GM23338 (cell line): ENCODE measurements around the gene SLC13A3. TPM values are rescaled to one million over a fixed set of nuclear protein-coding genes. Genes with fewer than 3 reads are reported as not detected.

Experiments used
- ATAC-seq: fragments of 200-7000 bp; cut with Tn5 transposase; 3 replicates; pipeline ENCODE4 v1.9.1; 2020
- DNase-seq: peaks from one replicate; pipeline ENCODE4 v3.0.0-alpha.2; 2015; ENCODE audit warnings: low spot score
- H2AFZ ChIP-seq: fragments of 200-600 bp; sonication (generic); 2 replicates; pipeline ENCODE4 v1.8.0; 2016; ENCODE audit warnings: antibody characterized with exemption, mild to moderate bottlenecking, moderate library complexity
- H3F3A ChIP-seq: fragments of 200-600 bp; sonication (generic); replicated peaks from 2 replicates; pipeline ENCODE4 v1.8.0; 2017; ENCODE audit warnings: antibody characterized with exemption, mixed run types, low read depth
- H3K27ac ChIP-seq: fragments of 200-600 bp; sonication (generic); 2 replicates; pipeline ENCODE4 v1.6.1; 2016; ENCODE audit warnings: low read depth
- H3K27me3 ChIP-seq: fragments of 200-600 bp; sonication (generic); 2 replicates; pipeline ENCODE4 v1.8.0; 2016; ENCODE audit warnings: mild to moderate bottlenecking, mixed run types, moderate library complexity; ENCODE audit not compliant: insufficient read depth
- H3K36me3 ChIP-seq: fragments of 200-600 bp; sonication (generic); 2 replicates; pipeline ENCODE4 v1.8.0; 2016; ENCODE audit warnings: mild to moderate bottlenecking; ENCODE audit not compliant: insufficient read depth
- H3K4me1 ChIP-seq: fragments of 200-600 bp; sonication (generic); 2 replicates; pipeline ENCODE4 v1.8.0; 2016; ENCODE audit warnings: mild to moderate bottlenecking, moderate library complexity; ENCODE audit not compliant: insufficient read depth
- H3K4me2 ChIP-seq: fragments of 200-600 bp; sonication (generic); 2 replicates; pipeline ENCODE4 v1.7.1; 2017; ENCODE audit warnings: mixed run types
- H3K4me3 ChIP-seq: fragments of 200-600 bp; sonication (generic); 2 replicates; pipeline ENCODE4 v1.6.1; 2016; ENCODE audit warnings: mixed run types
- H3K79me2 ChIP-seq: fragments of 200-600 bp; sonication (generic); replicated peaks from 2 replicates; pipeline ENCODE4 v1.8.0; 2017; ENCODE audit warnings: mild to moderate bottlenecking; ENCODE audit not compliant: insufficient read depth
- H3K9me2 ChIP-seq: fragments of 200-600 bp; sonication (generic); 2 replicates; pipeline ENCODE4 v1.8.0; 2017; ENCODE audit not compliant: insufficient read depth
- H4K20me1 ChIP-seq: fragments of 200-600 bp; sonication (generic); replicated peaks from 2 replicates; pipeline ENCODE4 v1.8.0; 2017; ENCODE audit warnings: mild to moderate bottlenecking; ENCODE audit not compliant: insufficient read depth
- H3K27ac Mint-ChIP-seq: 2 replicates; pipeline ENCODE4 v1.8.0; 2020; ENCODE audit warnings: inconsistent platforms, mild to moderate bottlenecking, moderate library complexity, mixed read lengths
- H3K27me3 Mint-ChIP-seq: 3 replicates; pipeline ENCODE4 v1.8.0; 2022; ENCODE audit warnings: low read depth, mild to moderate bottlenecking, moderate library complexity, mixed read lengths, inconsistent platforms; ENCODE audit not compliant: insufficient read depth, poor library complexity
- H3K36me3 Mint-ChIP-seq: 3 replicates; pipeline ENCODE4 v1.8.0; 2021; ENCODE audit warnings: low read depth, mild to moderate bottlenecking, inconsistent platforms, moderate library complexity, mixed read lengths
- H3K4me1 Mint-ChIP-seq: 3 replicates; pipeline ENCODE4 v1.8.0; 2020; ENCODE audit warnings: mild to moderate bottlenecking, inconsistent platforms, mixed read lengths
- H3K4me3 Mint-ChIP-seq: 3 replicates; pipeline ENCODE4 v1.8.0; 2021; ENCODE audit warnings: moderate library complexity, mild to moderate bottlenecking, inconsistent platforms, mixed read lengths
- H3K9me3 Mint-ChIP-seq: 3 replicates; pipeline ENCODE4 v1.8.0; 2020; ENCODE audit warnings: moderate library complexity, mild to moderate bottlenecking, inconsistent platforms, mixed read lengths
- CREB1 ChIP-seq: fragments of 250-450 bp; sonication (Bioruptor Pico); IDR thresholded peaks from 2 replicates; pipeline ENCODE4 v1.5.0; 2020; ENCODE audit warnings: low read depth, mild to moderate bottlenecking, moderate library complexity
- EZH2 ChIP-seq: fragments of 200-600 bp; sonication (generic); IDR thresholded peaks from one replicate; pipeline ENCODE4 v1.8.0; 2017; ENCODE audit warnings: antibody characterized with exemption, mild to moderate bottlenecking, low read depth; ENCODE audit not compliant: unreplicated experiment
- EZH2phosphoT487 ChIP-seq: fragments of 200-600 bp; sonication (generic); IDR thresholded peaks from one replicate; pipeline ENCODE4 v1.8.1; 2018; ENCODE audit warnings: antibody characterized with exemption; ENCODE audit not compliant: unreplicated experiment
- JUNB ChIP-seq: IDR thresholded peaks from one replicate; pipeline ENCODE4 v1.6.1; 2016; ENCODE audit warnings: antibody characterized with exemption; ENCODE audit not compliant: unreplicated experiment
- POLR2AphosphoS5 ChIP-seq: IDR thresholded peaks from 2 replicates; pipeline ENCODE4 v1.6.1; 2016; ENCODE audit warnings: antibody characterized with exemption, low read depth
- ZNF114 ChIP-seq: fragments of 250-450 bp; sonication (Bioruptor Pico); IDR thresholded peaks from 2 replicates; pipeline ENCODE4 v1.5.0; 2020; ENCODE audit warnings: mild to moderate bottlenecking, moderate library complexity
- ZNF331 ChIP-seq: fragments of 250-450 bp; sonication (Bioruptor Pico); IDR thresholded peaks from 2 replicates; pipeline ENCODE4 v1.5.0; 2020; ENCODE audit warnings: low read depth, mild to moderate bottlenecking, moderate library complexity
- polyA plus RNA-seq: library from polyadenylated mRNA; unstranded; fragments of >200 nt; fragmentation: Nextera tagmentation; extraction: Ambion mirVana; gene quantifications from 2 replicates; pipeline ENCODE4 v1.2.1, GENCODE V29; 2016
- total RNA-seq: library from RNA; depleted of rRNA; stranded (reverse); fragments of >200 nt; shearing (Covaris generic); gene quantifications from 2 replicates; pipeline ENCODE4 v1.2.3, GENCODE V29; 2014
- TF ChIP-seq, protein P1 (sequence below): IDR thresholded peaks from one replicate; pipeline ENCODE4 v1.6.1; 2018; ENCODE audit warnings: antibody characterized with exemption; ENCODE audit not compliant: unreplicated experiment
- TF ChIP-seq, protein P2 (sequence below): IDR thresholded peaks from 2 replicates; pipeline ENCODE4 v1.6.1; 2016; ENCODE audit warnings: antibody characterized with exemption
- TF ChIP-seq, protein P3 (sequence below): fragments of 250-450 bp; sonication (Bioruptor Pico); IDR thresholded peaks from 2 replicates; pipeline ENCODE4 v1.5.0; 2020; ENCODE audit warnings: mild to moderate bottlenecking, moderate library complexity

SLC13A3 gene
- total and polyA plus RNA-seq, 2 experiments from 2014 or later: 8.6 to 9.1 TPM

GRCh38 chr20:46629341-46629740 lies 21.9 kb downstream of the SLC13A3 start (continued):
- TF ChIP-seq, protein P1, sequence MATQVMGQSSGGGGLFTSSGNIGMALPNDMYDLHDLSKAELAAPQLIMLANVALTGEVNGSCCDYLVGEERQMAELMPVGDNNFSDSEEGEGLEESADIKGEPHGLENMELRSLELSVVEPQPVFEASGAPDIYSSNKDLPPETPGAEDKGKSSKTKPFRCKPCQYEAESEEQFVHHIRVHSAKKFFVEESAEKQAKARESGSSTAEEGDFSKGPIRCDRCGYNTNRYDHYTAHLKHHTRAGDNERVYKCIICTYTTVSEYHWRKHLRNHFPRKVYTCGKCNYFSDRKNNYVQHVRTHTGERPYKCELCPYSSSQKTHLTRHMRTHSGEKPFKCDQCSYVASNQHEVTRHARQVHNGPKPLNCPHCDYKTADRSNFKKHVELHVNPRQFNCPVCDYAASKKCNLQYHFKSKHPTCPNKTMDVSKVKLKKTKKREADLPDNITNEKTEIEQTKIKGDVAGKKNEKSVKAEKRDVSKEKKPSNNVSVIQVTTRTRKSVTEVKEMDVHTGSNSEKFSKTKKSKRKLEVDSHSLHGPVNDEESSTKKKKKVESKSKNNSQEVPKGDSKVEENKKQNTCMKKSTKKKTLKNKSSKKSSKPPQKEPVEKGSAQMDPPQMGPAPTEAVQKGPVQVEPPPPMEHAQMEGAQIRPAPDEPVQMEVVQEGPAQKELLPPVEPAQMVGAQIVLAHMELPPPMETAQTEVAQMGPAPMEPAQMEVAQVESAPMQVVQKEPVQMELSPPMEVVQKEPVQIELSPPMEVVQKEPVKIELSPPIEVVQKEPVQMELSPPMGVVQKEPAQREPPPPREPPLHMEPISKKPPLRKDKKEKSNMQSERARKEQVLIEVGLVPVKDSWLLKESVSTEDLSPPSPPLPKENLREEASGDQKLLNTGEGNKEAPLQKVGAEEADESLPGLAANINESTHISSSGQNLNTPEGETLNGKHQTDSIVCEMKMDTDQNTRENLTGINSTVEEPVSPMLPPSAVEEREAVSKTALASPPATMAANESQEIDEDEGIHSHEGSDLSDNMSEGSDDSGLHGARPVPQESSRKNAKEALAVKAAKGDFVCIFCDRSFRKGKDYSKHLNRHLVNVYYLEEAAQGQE: no peak
- TF ChIP-seq CREB1 (CRISPR knock-in tag) (no peak), POLR2AphosphoS5 (no peak), EZH2phosphoT487 (no peak), JUNB (no peak), ZNF114 (no peak), ZNF331 (CRISPR knock-in tag) (no peak), EZH2 (no peak)
- TF ChIP-seq, protein P2, sequence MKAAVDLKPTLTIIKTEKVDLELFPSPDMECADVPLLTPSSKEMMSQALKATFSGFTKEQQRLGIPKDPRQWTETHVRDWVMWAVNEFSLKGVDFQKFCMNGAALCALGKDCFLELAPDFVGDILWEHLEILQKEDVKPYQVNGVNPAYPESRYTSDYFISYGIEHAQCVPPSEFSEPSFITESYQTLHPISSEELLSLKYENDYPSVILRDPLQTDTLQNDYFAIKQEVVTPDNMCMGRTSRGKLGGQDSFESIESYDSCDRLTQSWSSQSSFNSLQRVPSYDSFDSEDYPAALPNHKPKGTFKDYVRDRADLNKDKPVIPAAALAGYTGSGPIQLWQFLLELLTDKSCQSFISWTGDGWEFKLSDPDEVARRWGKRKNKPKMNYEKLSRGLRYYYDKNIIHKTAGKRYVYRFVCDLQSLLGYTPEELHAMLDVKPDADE: no peak

- no peak overlapping the region for H2AFZ ChIP-seq
- Mint-ChIP-seq H3K9me3 (peaks cover 23% of the 10 kb centered on the region), H3K27ac (no peak overlapping the region), H3K4me1 (peaks cover 20% of the 10 kb centered on the region), H3K4me3 (no peak overlapping the region), H3K27me3 (peaks cover 4% of the 10 kb centered on the region), H3K36me3 (peaks cover 23% of the 10 kb centered on the region)
- no peaks in the 10 kb centered on the region; the same call in 1 of the 2 replicates for H3K36me3 ChIP-seq
- H3K4me3 ChIP-seq: no peak overlapping the region
- no peaks in the 10 kb centered on the region for H3K79me2 ChIP-seq
- H3K27me3 ChIP-seq: no peaks in the 10 kb centered on the region
- no peak overlapping the region for H3K4me2 ChIP-seq
- DNase-seq (no peak), ATAC-seq (no peak; the same call in 2 of the 3 replicates)
- H3F3A ChIP-seq: no peaks in the 10 kb centered on the region
- TF ChIP-seq, protein P3, sequence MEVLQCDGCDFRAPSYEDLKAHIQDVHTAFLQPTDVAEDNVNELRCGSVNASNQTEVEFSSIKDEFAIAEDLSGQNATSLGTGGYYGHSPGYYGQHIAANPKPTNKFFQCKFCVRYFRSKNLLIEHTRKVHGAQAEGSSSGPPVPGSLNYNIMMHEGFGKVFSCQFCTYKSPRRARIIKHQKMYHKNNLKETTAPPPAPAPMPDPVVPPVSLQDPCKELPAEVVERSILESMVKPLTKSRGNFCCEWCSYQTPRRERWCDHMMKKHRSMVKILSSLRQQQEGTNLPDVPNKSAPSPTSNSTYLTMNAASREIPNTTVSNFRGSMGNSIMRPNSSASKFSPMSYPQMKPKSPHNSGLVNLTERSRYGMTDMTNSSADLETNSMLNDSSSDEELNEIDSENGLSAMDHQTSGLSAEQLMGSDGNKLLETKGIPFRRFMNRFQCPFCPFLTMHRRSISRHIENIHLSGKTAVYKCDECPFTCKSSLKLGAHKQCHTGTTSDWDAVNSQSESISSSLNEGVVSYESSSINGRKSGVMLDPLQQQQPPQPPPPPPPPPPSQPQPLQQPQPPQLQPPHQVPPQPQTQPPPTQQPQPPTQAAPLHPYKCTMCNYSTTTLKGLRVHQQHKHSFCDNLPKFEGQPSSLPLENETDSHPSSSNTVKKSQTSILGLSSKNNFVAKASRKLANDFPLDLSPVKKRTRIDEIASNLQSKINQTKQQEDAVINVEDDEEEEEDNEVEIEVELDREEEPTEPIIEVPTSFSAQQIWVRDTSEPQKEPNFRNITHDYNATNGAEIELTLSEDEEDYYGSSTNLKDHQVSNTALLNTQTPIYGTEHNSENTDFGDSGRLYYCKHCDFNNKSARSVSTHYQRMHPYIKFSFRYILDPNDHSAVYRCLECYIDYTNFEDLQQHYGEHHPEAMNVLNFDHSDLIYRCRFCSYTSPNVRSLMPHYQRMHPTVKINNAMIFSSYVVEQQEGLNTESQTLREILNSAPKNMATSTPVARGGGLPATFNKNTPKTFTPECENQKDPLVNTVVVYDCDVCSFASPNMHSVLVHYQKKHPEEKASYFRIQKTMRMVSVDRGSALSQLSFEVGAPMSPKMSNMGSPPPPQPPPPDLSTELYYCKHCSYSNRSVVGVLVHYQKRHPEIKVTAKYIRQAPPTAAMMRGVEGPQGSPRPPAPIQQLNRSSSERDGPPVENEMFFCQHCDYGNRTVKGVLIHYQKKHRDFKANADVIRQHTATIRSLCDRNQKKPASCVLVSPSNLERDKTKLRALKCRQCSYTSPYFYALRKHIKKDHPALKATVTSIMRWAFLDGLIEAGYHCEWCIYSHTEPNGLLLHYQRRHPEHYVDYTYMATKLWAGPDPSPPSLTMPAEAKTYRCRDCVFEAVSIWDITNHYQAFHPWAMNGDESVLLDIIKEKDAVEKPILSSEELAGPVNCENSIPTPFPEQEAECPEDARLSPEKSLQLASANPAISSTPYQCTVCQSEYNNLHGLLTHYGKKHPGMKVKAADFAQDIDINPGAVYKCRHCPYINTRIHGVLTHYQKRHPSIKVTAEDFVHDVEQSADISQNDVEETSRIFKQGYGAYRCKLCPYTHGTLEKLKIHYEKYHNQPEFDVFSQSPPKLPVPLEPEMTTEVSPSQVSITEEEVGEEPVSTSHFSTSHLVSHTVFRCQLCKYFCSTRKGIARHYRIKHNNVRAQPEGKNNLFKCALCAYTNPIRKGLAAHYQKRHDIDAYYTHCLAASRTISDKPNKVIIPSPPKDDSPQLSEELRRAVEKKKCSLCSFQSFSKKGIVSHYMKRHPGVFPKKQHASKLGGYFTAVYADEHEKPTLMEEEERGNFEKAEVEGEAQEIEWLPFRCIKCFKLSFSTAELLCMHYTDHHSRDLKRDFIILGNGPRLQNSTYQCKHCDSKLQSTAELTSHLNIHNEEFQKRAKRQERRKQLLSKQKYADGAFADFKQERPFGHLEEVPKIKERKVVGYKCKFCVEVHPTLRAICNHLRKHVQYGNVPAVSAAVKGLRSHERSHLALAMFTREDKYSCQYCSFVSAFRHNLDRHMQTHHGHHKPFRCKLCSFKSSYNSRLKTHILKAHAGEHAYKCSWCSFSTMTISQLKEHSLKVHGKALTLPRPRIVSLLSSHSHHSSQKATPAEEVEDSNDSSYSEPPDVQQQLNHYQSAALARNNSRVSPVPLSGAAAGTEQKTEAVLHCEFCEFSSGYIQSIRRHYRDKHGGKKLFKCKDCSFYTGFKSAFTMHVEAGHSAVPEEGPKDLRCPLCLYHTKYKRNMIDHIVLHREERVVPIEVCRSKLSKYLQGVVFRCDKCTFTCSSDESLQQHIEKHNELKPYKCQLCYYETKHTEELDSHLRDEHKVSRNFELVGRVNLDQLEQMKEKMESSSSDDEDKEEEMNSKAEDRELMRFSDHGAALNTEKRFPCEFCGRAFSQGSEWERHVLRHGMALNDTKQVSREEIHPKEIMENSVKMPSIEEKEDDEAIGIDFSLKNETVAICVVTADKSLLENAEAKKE: no peak
- TF ChIP-seq, protein P2: no peak
- no peak for TF ChIP-seq CREB1 (CRISPR knock-in tag)
- no peak overlapping the region for H3K27ac ChIP-seq
- H3K9me2 ChIP-seq: no peaks in the 10 kb centered on the region
- H3K4me1 ChIP-seq: peaks cover 13% of the 10 kb centered on the region; the same call in 1 of the 2 replicates
- H4K20me1 ChIP-seq: no peaks in the 10 kb centered on the region
Measured at GRCh38 chr20:46627234-46627633, 24.0 kb downstream of the SLC13A3 start.
